Right lung (tissue), 10 donors: Measurements from ENCODE around the gene MC3R. TPM values are rescaled to one million over a fixed set of nuclear protein-coding genes. Genes with fewer than 3 reads are reported as not detected.
A peak's percentile ranks its signal among the peaks of the same experiment; 100 is the strongest.
"Not testable (repeated sequence)": the region's sequence is repeated elsewhere in the genome, so short reads cannot be mapped to it uniquely, and the experiment has no call there.

ENCODE experiments used
- DNase-seq, 2 donors: peaks; one replicate each; pipeline ENCODE4 v3.0.0-alpha.2; 2013
- long read RNA-seq, 8 donors: transcript quantifications; one replicate each; lab custom pipeline, GENCODE V29; 2026
- polyA plus RNA-seq, 5 donors: library from polyadenylated mRNA; unstranded; fragments of 120-200 nt; gene quantifications; one replicate each; pipeline versions ENCODE4 v1.2.1 to v1.2.3, GENCODE V29; 2013; ENCODE audit warnings: inconsistent platforms in 1 of 5, low replicate concordance in 1 of 5; ENCODE audit not compliant: insufficient read length in 5 of 5, insufficient read depth in 1 of 5

Gene MC3R
- polyA plus RNA-seq = not detected
- long read RNA-seq, donor 1 = 0 reads
- long read RNA-seq, donor 2 = 0 reads
- long read RNA-seq, donor 3 = 0 reads
- long read RNA-seq, donor 4 = 0 reads
- long read RNA-seq, donor 5 = 0 reads
- long read RNA-seq, donor 6 = 0 reads
- long read RNA-seq, donor 7 = 0 reads
- long read RNA-seq, donor 8 = 0 reads

- peak; percentile 15 to 25 for DNase-seq
These were observed at the start of gene MC3R for GRCh38 chr20:56247954-56248782. Gene MC3R, plus strand, starts transcription at chr20:56248732. Its CDS starts 112 bp downstream, at chr20:56248844.

- DNase-seq = no peak
These were observed 48.1 kb upstream of the MC3R start for GRCh38 chr20:56200456-56200855.

GRCh38 chr20:56202493-56203077, 45.9 kb upstream of the MC3R start:
- no peak for DNase-seq

- no peak for DNase-seq
These were observed 44.3 kb upstream of the MC3R start for GRCh38 chr20:56204206-56204605.

GRCh38 chr20:56205346-56205745, 43.2 kb upstream of the MC3R start:
- DNase-seq = no peak

GRCh38 chr20:56207656-56208055, 40.9 kb upstream of the MC3R start:
- DNase-seq = no peak

GRCh38 chr20:56208121-56208520, 40.4 kb upstream of the MC3R start:
- DNase-seq = no peak

GRCh38 chr20:56211051-56211450, 37.5 kb upstream of the MC3R start:
- no peak for DNase-seq

GRCh38 chr20:56212091-56212490, 36.4 kb upstream of the MC3R start:
- DNase-seq = no peak

GRCh38 chr20:56213321-56213720, 35.2 kb upstream of the MC3R start:
- peak; percentile 9 to 21 for DNase-seq

- no peak for DNase-seq
These were observed 33.4 kb upstream of the MC3R start for GRCh38 chr20:56215115-56215514.

- DNase-seq = no peak
These were observed 30.7 kb upstream of the MC3R start for GRCh38 chr20:56217829-56218228.

- not testable (repeated sequence) for DNase-seq
These were observed 27.3 kb upstream of the MC3R start for GRCh38 chr20:56221186-56221585.

GRCh38 chr20:56222201-56222600, 26.3 kb upstream of the MC3R start:
- no peak for DNase-seq

GRCh38 chr20:56222945-56223344, 25.6 kb upstream of the MC3R start:
- DNase-seq = no peak

- DNase-seq = no peak
These were observed 25.2 kb upstream of the MC3R start for GRCh38 chr20:56223352-56223751.

- DNase-seq = no peak
These were observed 20.5 kb upstream of the MC3R start for GRCh38 chr20:56228021-56228420.

- no peak for DNase-seq
These were observed 18.7 kb upstream of the MC3R start for GRCh38 chr20:56229812-56230211.

GRCh38 chr20:56234110-56234509, 14.4 kb upstream of the MC3R start:
- no peak for DNase-seq

- DNase-seq = no peak
These were observed 11.2 kb upstream of the MC3R start for GRCh38 chr20:56237335-56237734.

GRCh38 chr20:56244259-56244658, 4.3 kb upstream of the MC3R start:
- DNase-seq = no peak

- DNase-seq = no peak
These were observed 2.8 kb upstream of the MC3R start for GRCh38 chr20:56245761-56246160.
